SK-N-SH treated with all-trans-retinoic acid at 6 μM for 48 hours (cell line): ENCODE data around the gene FMR1NB.

Experiments
- ATAC-seq: fragments of 200-7000 bp; cut with Tn5 transposase; 3 replicates; pipeline ENCODE4 v1.9.1; 2020; ENCODE audit warnings: mild to moderate bottlenecking, moderate library complexity
- ARNTL ChIP-seq: fragments of 450-650 bp; formaldehyde crosslinking; IDR thresholded peaks from 2 replicates; pipeline ENCODE4 v1.5.0; 2020; ENCODE audit warnings: low read depth, mild to moderate bottlenecking, moderate library complexity, borderline replicate concordance
- BACH2 ChIP-seq: fragments of 250-450 bp; sonication (Bioruptor Pico); IDR thresholded peaks from 2 replicates; pipeline ENCODE4 v1.9.0; 2021; ENCODE audit warnings: mild to moderate bottlenecking, borderline replicate concordance
- CSDC2 ChIP-seq: fragments of 250-450 bp; sonication (Bioruptor Pico); IDR thresholded peaks from 2 replicates; pipeline ENCODE4 v1.5.0; 2020; ENCODE audit warnings: mild to moderate bottlenecking, moderate library complexity
- ESRRG ChIP-seq: fragments of 250-450 bp; sonication (Bioruptor Pico); IDR thresholded peaks from 2 replicates; pipeline ENCODE4 v1.6.1; 2021; ENCODE audit warnings: mild to moderate bottlenecking
- GLIS3 ChIP-seq: fragments of 250-450 bp; sonication (Bioruptor Pico); IDR thresholded peaks from 2 replicates; pipeline ENCODE4 v1.5.0; 2020; ENCODE audit warnings: mild to moderate bottlenecking, moderate library complexity
- ISL1 ChIP-seq: fragments of 250-450 bp; sonication (Bioruptor Pico); IDR thresholded peaks from 2 replicates; pipeline ENCODE4 v2.1.2; 2022; ENCODE audit warnings: mild to moderate bottlenecking, moderate library complexity
- OSR1 ChIP-seq: fragments of 250-450 bp; sonication (Bioruptor Pico); IDR thresholded peaks from 2 replicates; pipeline ENCODE4 v1.8.0; 2022; ENCODE audit warnings: moderate library complexity, mild to moderate bottlenecking, inconsistent platforms
- PATZ1 ChIP-seq: fragments of 250-450 bp; sonication (Bioruptor Pico); IDR thresholded peaks from 2 replicates; pipeline ENCODE4 v1.8.0; 2020; ENCODE audit warnings: mild to moderate bottlenecking, moderate library complexity, borderline replicate concordance
- PPARA ChIP-seq: fragments of 250-450 bp; sonication (Bioruptor Pico); IDR thresholded peaks from 2 replicates; pipeline ENCODE4 v1.5.0; 2020; ENCODE audit warnings: mild to moderate bottlenecking, borderline replicate concordance
- RARB ChIP-seq: fragments of 250-450 bp; sonication (Bioruptor Pico); IDR thresholded peaks from 2 replicates; pipeline ENCODE4 v1.8.0; 2021; ENCODE audit warnings: mild to moderate bottlenecking, moderate library complexity
- SNAI2 ChIP-seq: fragments of 250-450 bp; sonication (Bioruptor Pico); IDR thresholded peaks from 2 replicates; pipeline ENCODE4 v1.5.0; 2020; ENCODE audit warnings: mild to moderate bottlenecking, moderate library complexity
- TCF4 ChIP-seq: fragments of 250-450 bp; sonication (Bioruptor Pico); IDR thresholded peaks from 2 replicates; pipeline ENCODE4 v1.8.0; 2021; ENCODE audit warnings: mild to moderate bottlenecking, moderate library complexity, borderline replicate concordance
- TOX ChIP-seq: fragments of 250-450 bp; sonication (Bioruptor Pico); IDR thresholded peaks from 2 replicates; pipeline ENCODE4 v1.8.0; 2021; ENCODE audit warnings: mild to moderate bottlenecking, moderate library complexity, borderline replicate concordance
- TSHZ2 ChIP-seq: fragments of 250-450 bp; sonication (Bioruptor Pico); IDR thresholded peaks from 2 replicates; pipeline ENCODE4 v1.5.0; 2020; ENCODE audit warnings: mild to moderate bottlenecking, moderate library complexity
- ZC3H10 ChIP-seq: fragments of 250-450 bp; sonication (Bioruptor Pico); IDR thresholded peaks from 2 replicates; pipeline ENCODE4 v1.5.1; 2021; ENCODE audit warnings: mild to moderate bottlenecking, moderate library complexity
- ZFP3 ChIP-seq: fragments of 250-450 bp; sonication (Bioruptor Pico); IDR thresholded peaks from 2 replicates; pipeline ENCODE4 v1.5.0; 2020; ENCODE audit warnings: mild to moderate bottlenecking, moderate library complexity
- ZFP30 ChIP-seq: fragments of 450-650 bp; formaldehyde crosslinking; IDR thresholded peaks from 2 replicates; pipeline ENCODE4 v1.5.0; 2022; ENCODE audit warnings: mild to moderate bottlenecking, moderate library complexity
- ZNF565 ChIP-seq: fragments of 450-650 bp; formaldehyde crosslinking; conservative IDR thresholded peaks from 2 replicates; pipeline ENCODE4 v1.5.0; 2020; ENCODE audit warnings: low read depth, mild to moderate bottlenecking, moderate library complexity
- ZNF70 ChIP-seq: fragments of 450-650 bp; formaldehyde crosslinking; IDR thresholded peaks from 2 replicates; pipeline ENCODE4 v1.5.0; 2020; ENCODE audit warnings: mild to moderate bottlenecking, moderate library complexity
- ZNF8 ChIP-seq: fragments of 450-650 bp; formaldehyde crosslinking; IDR thresholded peaks from 2 replicates; pipeline ENCODE4 v1.5.0; 2020; ENCODE audit warnings: mild to moderate bottlenecking, moderate library complexity
- TF ChIP-seq, protein P1 (sequence below): fragments of 250-450 bp; sonication (Bioruptor Pico); IDR thresholded peaks from 2 replicates; pipeline ENCODE4 v1.5.1; 2021; ENCODE audit warnings: mild to moderate bottlenecking, moderate library complexity
- TF ChIP-seq, protein P2 (sequence below): fragments of 250-450 bp; sonication (Bioruptor Pico); IDR thresholded peaks from 2 replicates; pipeline ENCODE4 v1.5.1; 2020; ENCODE audit warnings: low read depth, mild to moderate bottlenecking, moderate library complexity
- TF ChIP-seq, protein P3 (sequence below): fragments of 250-450 bp; sonication (Bioruptor Pico); IDR thresholded peaks from 2 replicates; pipeline ENCODE4 v1.8.0; 2021; ENCODE audit warnings: low read depth, mild to moderate bottlenecking, moderate library complexity, borderline replicate concordance

FMR1NB gene

GRCh38 chrX:147962476-147962875 is 18.7 kb upstream of the FMR1NB start:
- ATAC-seq = no peak
- TF ChIP-seq CSDC2 (CRISPR knock-in tag) = no peak
- no peak for TF ChIP-seq ZFP30
- no peak for TF ChIP-seq TOX (CRISPR knock-in tag)
- no peak for TF ChIP-seq OSR1

- ATAC-seq = no peak
- no peak for TF ChIP-seq SNAI2 (CRISPR knock-in tag)
- TF ChIP-seq, protein P1, sequence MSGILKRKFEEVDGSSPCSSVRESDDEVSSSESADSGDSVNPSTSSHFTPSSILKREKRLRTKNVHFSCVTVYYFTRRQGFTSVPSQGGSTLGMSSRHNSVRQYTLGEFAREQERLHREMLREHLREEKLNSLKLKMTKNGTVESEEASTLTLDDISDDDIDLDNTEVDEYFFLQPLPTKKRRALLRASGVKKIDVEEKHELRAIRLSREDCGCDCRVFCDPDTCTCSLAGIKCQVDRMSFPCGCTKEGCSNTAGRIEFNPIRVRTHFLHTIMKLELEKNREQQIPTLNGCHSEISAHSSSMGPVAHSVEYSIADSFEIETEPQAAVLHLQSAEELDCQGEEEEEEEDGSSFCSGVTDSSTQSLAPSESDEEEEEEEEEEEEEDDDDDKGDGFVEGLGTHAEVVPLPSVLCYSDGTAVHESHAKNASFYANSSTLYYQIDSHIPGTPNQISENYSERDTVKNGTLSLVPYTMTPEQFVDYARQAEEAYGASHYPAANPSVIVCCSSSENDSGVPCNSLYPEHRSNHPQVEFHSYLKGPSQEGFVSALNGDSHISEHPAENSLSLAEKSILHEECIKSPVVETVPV (CRISPR knock-in tag) = no peak
- TF ChIP-seq ZC3H10 (CRISPR knock-in tag) = no peak
- no peak for TF ChIP-seq ESRRG (CRISPR knock-in tag)
- TF ChIP-seq TCF4 (CRISPR knock-in tag) = no peak
- TF ChIP-seq ZFP3 (CRISPR knock-in tag) = no peak
- TF ChIP-seq, protein P2, sequence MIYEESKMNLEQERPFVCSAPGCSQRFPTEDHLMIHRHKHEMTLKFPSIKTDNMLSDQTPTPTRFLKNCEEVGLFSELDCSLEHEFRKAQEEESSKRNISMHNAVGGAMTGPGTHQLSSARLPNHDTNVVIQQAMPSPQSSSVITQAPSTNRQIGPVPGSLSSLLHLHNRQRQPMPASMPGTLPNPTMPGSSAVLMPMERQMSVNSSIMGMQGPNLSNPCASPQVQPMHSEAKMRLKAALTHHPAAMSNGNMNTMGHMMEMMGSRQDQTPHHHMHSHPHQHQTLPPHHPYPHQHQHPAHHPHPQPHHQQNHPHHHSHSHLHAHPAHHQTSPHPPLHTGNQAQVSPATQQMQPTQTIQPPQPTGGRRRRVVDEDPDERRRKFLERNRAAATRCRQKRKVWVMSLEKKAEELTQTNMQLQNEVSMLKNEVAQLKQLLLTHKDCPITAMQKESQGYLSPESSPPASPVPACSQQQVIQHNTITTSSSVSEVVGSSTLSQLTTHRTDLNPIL (CRISPR knock-in tag) = no peak
- no peak for TF ChIP-seq ARNTL
- no peak for TF ChIP-seq GLIS3 (CRISPR knock-in tag)
- no peak for TF ChIP-seq ZFP30
- TF ChIP-seq BACH2 (CRISPR knock-in tag) = no peak
- no peak for TF ChIP-seq ZNF70 (CRISPR knock-in tag)
- no peak for TF ChIP-seq PATZ1 (CRISPR knock-in tag)
- TF ChIP-seq TOX (CRISPR knock-in tag) = no peak
- no peak for TF ChIP-seq ISL1 (CRISPR knock-in tag)
- no peak for TF ChIP-seq CSDC2 (CRISPR knock-in tag)
Measured at GRCh38 chrX:147978931-147979330, 2.2 kb upstream of the FMR1NB start.

DNA sequence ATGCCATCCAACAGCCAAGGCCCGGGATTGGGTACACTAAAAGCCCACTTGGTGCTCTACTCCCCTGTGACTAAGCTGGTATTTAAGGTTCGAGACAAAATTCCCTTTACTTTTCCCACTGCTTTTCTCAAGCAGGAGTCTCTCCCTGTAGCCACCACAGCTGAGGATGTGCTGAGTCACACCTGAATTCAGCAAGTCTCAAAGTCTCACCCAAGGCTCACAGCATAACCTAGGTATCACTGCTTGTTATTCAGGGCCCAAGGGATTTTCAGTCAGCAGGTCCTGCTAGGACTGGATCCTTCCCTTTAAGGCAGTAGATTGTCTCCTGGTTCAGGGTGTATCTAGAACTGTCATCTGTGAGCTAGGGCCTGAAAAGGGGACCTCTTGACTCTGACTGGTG is 39.2 kb downstream of the FMR1NB start:
- ATAC-seq = no peak
- TF ChIP-seq, protein P3, sequence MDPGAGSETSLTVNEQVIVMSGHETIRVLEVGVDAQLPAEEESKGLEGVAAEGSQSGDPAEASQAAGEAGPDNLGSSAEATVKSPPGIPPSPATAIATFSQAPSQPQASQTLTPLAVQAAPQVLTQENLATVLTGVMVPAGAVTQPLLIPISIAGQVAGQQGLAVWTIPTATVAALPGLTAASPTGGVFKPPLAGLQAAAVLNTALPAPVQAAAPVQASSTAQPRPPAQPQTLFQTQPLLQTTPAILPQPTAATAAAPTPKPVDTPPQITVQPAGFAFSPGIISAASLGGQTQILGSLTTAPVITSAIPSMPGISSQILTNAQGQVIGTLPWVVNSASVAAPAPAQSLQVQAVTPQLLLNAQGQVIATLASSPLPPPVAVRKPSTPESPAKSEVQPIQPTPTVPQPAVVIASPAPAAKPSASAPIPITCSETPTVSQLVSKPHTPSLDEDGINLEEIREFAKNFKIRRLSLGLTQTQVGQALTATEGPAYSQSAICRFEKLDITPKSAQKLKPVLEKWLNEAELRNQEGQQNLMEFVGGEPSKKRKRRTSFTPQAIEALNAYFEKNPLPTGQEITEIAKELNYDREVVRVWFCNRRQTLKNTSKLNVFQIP (CRISPR knock-in tag) = no peak
- TF ChIP-seq PPARA (CRISPR knock-in tag) (no peak), RARB (no peak), ZFP30 (no peak), SNAI2 (CRISPR knock-in tag) (no peak), BACH2 (CRISPR knock-in tag) (no peak), ISL1 (CRISPR knock-in tag) (no peak), ZFP3 (CRISPR knock-in tag) (no peak), ZNF8 (CRISPR knock-in tag) (no peak), CSDC2 (CRISPR knock-in tag) (no peak), ZC3H10 (CRISPR knock-in tag) (no peak), ZNF565 (no peak), TSHZ2 (no peak), ESRRG (CRISPR knock-in tag) (no peak)
- TF ChIP-seq, protein P2 (CRISPR knock-in tag) = no peak
- TF ChIP-seq, protein P1 (CRISPR knock-in tag) = no peak
